SK-N-MC (cell line): Measurements from ENCODE around the gene PCBP3.

Experiments
- DNase-seq: peaks from one replicate; pipeline ENCODE4 v3.0.0-alpha.2; 2011; ENCODE audit warnings: low read depth, low spot score
- H3K27ac ChIP-seq: fragments of 200-600 bp; sonication (generic); 2 replicates; pipeline ENCODE4 v1.5.1; 2016; ENCODE audit warnings: mixed run types
- H3K36me3 ChIP-seq: fragments of 200-600 bp; sonication (generic); 2 replicates; pipeline ENCODE4 v1.6.1; 2017; ENCODE audit warnings: antibody characterized with exemption, low read length, mixed read lengths; ENCODE audit not compliant: insufficient read depth
- H3K4me3 ChIP-seq: fragments of 200-600 bp; sonication (generic); 2 replicates; pipeline ENCODE4 v1.5.1; 2016
- H3K9ac ChIP-seq: fragments of 200-600 bp; sonication (generic); 2 replicates; pipeline ENCODE4 v1.8.0; 2017; ENCODE audit warnings: mixed run types, mixed read lengths; ENCODE audit not compliant: insufficient read length
- H3K9me3 ChIP-seq: fragments of 200-600 bp; sonication (generic); 2 replicates; pipeline ENCODE4 v1.6.1; 2017; ENCODE audit warnings: low read depth, mild to moderate bottlenecking, antibody characterized with exemption, low read length, moderate library complexity, mixed read lengths
- EZH2 ChIP-seq: fragments of 200-600 bp; sonication (generic); IDR thresholded peaks from one replicate; pipeline ENCODE4 v1.6.1; 2017; ENCODE audit warnings: antibody characterized with exemption
- FOXP2 ChIP-seq: optimal IDR thresholded peaks from 2 replicates; pipeline ENCODE3; 2011; ENCODE audit warnings: mild to moderate bottlenecking, moderate library complexity; ENCODE audit not compliant: insufficient read depth; ENCODE audit errors: extremely low read length, control extremely low read depth
- POLR2AphosphoS5 ChIP-seq: IDR thresholded peaks from 2 replicates; pipeline ENCODE4 v1.6.1; 2012; ENCODE audit warnings: mild to moderate bottlenecking, low read depth, low read length, borderline replicate concordance

The PCBP3 gene

GRCh38 chr21:45983981-45984551 is 340.5 kb downstream of the PCBP3 start:
- no peaks in the 10 kb centered on the region for H3K9me3 ChIP-seq
- TF ChIP-seq FOXP2 (no peak), EZH2 (no peak), POLR2AphosphoS5 (no peak)
- no peak overlapping the region for H3K9ac ChIP-seq
- H3K4me3 ChIP-seq: no peak overlapping the region
- H3K27ac ChIP-seq: no peak overlapping the region
- H3K36me3 ChIP-seq: no peaks in the 10 kb centered on the region
- DNase-seq: no peak

DNA sequence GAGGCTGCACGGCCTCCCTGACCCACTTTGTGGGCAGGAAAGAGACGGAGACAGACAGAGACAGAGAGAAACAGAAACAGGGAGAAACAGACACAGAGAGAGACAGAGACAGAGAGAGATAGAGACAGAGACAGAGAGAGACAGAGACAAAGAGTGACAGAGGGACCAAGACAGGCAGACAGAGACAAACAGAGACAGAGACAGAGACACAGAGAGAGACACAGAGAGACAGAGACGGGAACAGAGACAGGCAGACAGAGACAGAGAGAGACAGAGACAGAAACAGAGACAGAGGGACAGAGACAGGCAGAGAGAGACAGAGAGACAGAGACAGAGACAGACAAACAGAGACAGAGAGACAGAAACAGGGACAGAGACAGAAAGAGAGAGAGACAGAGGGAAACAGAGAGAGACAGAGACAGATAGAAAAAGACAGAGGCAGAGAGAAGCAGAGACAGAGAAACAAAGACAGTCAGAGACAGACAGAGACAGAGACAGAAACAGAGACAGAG is 341.1 kb downstream of the PCBP3 start:
- DNase-seq: no peak
- Histone ChIP-seq H3K4me3 (no peak overlapping the region), H3K36me3 (no peaks in the 10 kb centered on the region), H3K9me3 (no peaks in the 10 kb centered on the region), H3K27ac (no peak overlapping the region), H3K9ac (no peak overlapping the region)
- TF ChIP-seq POLR2AphosphoS5: no peak
- TF ChIP-seq EZH2: no peak
- no peak for TF ChIP-seq FOXP2

- no peak for DNase-seq
- Histone ChIP-seq H3K4me3 (no peak overlapping the region), H3K9me3 (no peaks in the 10 kb centered on the region), H3K9ac (no peak overlapping the region), H3K36me3 (no peaks in the 10 kb centered on the region), H3K27ac (no peak overlapping the region)
- TF ChIP-seq POLR2AphosphoS5 (no peak), FOXP2 (no peak), EZH2 (no peak)
Observed at GRCh38 chr21:45985471-45986315, 342.2 kb downstream of the PCBP3 start.

DNA sequence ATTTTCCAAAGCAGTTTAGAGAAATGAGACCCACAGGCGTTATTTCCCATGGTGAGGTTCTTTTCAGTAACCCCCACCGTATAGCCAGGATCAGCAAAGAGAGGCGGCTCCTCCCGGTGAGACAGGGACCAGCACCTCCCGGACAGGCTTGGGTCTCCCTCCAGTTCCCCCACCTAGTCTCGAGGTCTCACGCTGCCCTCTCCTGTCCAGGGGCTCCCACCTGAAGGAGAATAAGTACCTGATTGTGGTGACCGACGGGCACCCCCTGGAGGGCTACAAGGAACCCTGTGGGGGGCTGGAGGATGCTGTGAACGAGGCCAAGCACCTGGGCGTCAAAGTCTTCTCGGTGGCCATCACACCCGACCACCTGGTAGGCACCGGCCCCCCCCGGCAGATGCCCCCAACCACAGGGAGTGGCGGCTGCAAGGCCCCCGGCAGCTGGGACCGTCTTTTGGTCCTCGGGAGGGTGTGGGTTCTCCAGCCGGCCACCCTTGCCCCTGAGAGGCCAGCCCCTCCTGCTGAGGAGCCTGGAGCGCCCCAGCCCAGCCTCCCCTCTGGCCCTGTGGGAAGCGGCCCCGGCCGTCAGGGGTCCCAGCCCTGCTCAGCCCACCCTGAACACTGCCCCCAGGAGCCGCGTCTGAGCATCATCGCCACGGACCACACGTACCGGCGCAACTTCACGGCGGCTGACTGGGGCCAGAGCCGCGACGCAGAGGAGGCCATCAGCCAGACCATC is 343.0 kb downstream of the PCBP3 start:
- DNase-seq: no peak
- H3K9me3 ChIP-seq: no peaks in the 10 kb centered on the region
- H3K36me3 ChIP-seq: no peaks in the 10 kb centered on the region
- no peak for TF ChIP-seq EZH2
- H3K27ac ChIP-seq: no peak overlapping the region
- no peak overlapping the region for H3K4me3 ChIP-seq
- no peak overlapping the region for H3K9ac ChIP-seq

DNA sequence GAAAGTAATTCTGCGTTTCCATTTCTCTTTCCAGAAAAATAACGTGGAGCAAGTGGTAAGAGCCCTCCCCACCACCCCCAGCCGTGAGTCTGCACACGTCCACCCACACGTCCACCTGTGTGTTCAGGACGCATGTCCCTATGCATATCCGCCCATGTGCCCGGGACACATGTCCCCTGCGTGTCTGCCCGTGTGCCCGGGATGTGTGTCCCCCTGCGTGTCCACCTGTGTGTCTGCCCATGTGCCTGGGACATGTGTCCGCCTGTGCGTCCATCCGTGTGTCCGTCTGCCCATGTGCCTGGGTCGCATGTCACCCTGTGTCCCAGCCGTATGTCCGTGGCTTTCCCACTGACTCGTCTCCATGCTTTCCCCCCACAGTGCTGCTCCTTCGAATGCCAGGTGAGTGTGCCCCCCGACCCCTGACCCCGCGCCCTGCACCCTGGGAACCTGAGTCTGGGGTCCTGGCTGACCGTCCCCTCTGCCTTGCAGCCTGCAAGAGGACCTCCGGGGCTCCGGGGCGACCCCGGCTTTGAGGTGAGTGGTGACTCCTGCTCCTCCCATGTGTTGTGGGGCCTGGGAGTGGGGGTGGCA is 343.7 kb downstream of the PCBP3 start:
- Histone ChIP-seq H3K36me3 (no peaks in the 10 kb centered on the region), H3K9me3 (no peaks in the 10 kb centered on the region), H3K9ac (no peak overlapping the region), H3K27ac (no peak overlapping the region), H3K4me3 (no peak overlapping the region)
- DNase-seq: no peak
- TF ChIP-seq FOXP2 (no peak), POLR2AphosphoS5 (no peak), EZH2 (no peak)

DNA sequence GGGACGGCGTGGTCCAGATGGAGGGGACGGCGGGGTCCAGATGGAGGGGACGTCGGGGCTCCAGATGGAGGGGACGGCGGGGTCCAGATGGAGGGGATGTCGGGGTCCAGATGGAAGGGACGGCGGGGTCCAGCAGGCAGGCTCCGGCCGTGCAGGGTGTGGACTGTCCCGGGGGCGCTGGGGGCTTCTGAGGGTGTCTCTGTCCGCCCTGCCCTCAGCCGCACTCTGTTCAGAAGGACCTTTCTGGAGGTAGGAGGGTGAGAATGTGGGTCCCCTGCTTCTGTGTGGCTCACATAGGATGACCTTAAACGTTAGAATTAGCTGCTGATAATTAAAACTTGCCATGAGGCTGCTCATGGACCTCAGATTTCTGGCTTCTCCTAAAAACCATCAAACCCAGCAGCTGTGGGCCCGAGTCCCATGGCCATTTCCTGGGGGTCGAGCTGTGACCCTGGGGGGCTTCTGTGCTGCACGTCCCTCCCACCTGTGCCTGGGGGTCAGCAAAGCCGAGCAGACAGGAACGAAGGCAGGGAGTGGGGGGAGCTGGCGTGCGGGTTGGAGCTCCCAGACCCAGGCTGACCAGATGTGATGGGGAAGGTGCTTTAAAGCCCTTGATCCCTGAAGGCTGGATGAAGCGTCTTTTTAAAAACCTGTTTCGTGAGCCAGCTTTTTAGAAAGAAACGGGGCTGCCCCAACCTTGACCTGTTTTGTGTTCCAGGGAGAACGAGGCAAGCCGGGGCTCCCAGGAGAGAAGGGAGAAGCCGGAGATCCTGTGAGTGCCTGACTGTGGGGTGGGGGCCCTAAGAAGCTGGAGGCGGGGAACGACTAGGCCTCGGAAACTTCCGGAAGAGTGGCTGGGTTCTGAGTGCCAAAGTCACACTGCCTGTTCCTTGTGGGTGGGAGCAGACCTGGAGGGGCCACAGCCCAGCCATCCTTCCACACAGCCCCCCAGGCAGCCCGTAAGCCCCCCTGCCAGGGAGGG is 345.1 kb downstream of the PCBP3 start:
- Histone ChIP-seq H3K9me3 (no peaks in the 10 kb centered on the region), H3K9ac (no peak overlapping the region), H3K27ac (no peak overlapping the region), H3K4me3 (no peak overlapping the region), H3K36me3 (no peaks in the 10 kb centered on the region)
- no peak for TF ChIP-seq EZH2
- no peak for TF ChIP-seq POLR2AphosphoS5
- TF ChIP-seq FOXP2: no peak
- DNase-seq: no peak

GRCh38 chr21:45989355-45990048 is 346.0 kb downstream of the PCBP3 start:
- no peak overlapping the region for H3K9ac ChIP-seq
- no peak overlapping the region for H3K4me3 ChIP-seq
- TF ChIP-seq POLR2AphosphoS5 (no peak), FOXP2 (no peak), EZH2 (no peak)
- DNase-seq: no peak
- H3K27ac ChIP-seq: no peak overlapping the region
- H3K36me3 ChIP-seq: no peaks in the 10 kb centered on the region
- no peaks in the 10 kb centered on the region for H3K9me3 ChIP-seq
